ENCODE data around the gene GPR89A.

- TF ChIP-seq, protein P1, sequence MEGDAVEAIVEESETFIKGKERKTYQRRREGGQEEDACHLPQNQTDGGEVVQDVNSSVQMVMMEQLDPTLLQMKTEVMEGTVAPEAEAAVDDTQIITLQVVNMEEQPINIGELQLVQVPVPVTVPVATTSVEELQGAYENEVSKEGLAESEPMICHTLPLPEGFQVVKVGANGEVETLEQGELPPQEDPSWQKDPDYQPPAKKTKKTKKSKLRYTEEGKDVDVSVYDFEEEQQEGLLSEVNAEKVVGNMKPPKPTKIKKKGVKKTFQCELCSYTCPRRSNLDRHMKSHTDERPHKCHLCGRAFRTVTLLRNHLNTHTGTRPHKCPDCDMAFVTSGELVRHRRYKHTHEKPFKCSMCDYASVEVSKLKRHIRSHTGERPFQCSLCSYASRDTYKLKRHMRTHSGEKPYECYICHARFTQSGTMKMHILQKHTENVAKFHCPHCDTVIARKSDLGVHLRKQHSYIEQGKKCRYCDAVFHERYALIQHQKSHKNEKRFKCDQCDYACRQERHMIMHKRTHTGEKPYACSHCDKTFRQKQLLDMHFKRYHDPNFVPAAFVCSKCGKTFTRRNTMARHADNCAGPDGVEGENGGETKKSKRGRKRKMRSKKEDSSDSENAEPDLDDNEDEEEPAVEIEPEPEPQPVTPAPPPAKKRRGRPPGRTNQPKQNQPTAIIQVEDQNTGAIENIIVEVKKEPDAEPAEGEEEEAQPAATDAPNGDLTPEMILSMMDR (IDR thresholded peaks at IDR 0.05; ENCODE audit: low read length) = no peak
- no peak for TF ChIP-seq EZH2 (IDR thresholded peaks at IDR 0.05; ENCODE audit: borderline replicate concordance, low read length)
Observed at GRCh38 chr1:145701306-145701862, 93.6 kb downstream of the GPR89A start.

Measured in OCI-LY1 (cell line).